Testis (tissue), 2 donors: ENCODE measurements around the gene DENND11.

ENCODE experiments used
- POLR2A ChIP-seq: fragments of 450-650 bp; IDR thresholded peaks from one replicate; pipeline ENCODE4 v1.6.1; 2017; ENCODE audit warnings: antibody characterized with exemption, mild to moderate bottlenecking, moderate library complexity
- TF ChIP-seq, protein P1 (sequence below), 3 experiments: fragments of 450-650 bp in 2 of 3; fragments of 200-600 bp in 1 of 3; sonication (generic) in 1 of 3; IDR thresholded peaks; one replicate each; pipeline ENCODE4 v1.5.1; 2016 to 2019; ENCODE audit warnings: antibody characterized with exemption in 3 of 3, mild to moderate bottlenecking in 2 of 3, moderate library complexity in 1 of 3

- TF ChIP-seq, protein P1, sequence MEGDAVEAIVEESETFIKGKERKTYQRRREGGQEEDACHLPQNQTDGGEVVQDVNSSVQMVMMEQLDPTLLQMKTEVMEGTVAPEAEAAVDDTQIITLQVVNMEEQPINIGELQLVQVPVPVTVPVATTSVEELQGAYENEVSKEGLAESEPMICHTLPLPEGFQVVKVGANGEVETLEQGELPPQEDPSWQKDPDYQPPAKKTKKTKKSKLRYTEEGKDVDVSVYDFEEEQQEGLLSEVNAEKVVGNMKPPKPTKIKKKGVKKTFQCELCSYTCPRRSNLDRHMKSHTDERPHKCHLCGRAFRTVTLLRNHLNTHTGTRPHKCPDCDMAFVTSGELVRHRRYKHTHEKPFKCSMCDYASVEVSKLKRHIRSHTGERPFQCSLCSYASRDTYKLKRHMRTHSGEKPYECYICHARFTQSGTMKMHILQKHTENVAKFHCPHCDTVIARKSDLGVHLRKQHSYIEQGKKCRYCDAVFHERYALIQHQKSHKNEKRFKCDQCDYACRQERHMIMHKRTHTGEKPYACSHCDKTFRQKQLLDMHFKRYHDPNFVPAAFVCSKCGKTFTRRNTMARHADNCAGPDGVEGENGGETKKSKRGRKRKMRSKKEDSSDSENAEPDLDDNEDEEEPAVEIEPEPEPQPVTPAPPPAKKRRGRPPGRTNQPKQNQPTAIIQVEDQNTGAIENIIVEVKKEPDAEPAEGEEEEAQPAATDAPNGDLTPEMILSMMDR (IDR thresholded peaks at IDR 0.05), result no peak
- TF ChIP-seq POLR2A, result no peak
Measured at GRCh38 chr7:141717450-141717849, 15.5 kb upstream of the DENND11 start.
